MCF 10A (cell line): ENCODE data around the gene HTR1D. TPM values are rescaled to one million over a fixed set of nuclear protein-coding genes. Genes with fewer than 3 reads are reported as not detected.

Experiments used
- BruUV-seq: library from RNA; stranded (reverse); fragments of 400-500 nt; replicated peaks from 2 replicates; lab custom pipeline; 2021; lab: Mats Ljungman, UMichigan
- CTCF ChIA-PET: fragments of 300-600 bp; sonication (Branson Sonifier 250); formaldehyde crosslinking; extraction: SDS; loops from one replicate; lab custom pipeline; 2021; ENCODE audit warnings: antibody characterized with exemption, inconsistent platforms; lab: Yijun Ruan, JAX
- POLR2A ChIA-PET: fragments of 300-600, 350-650 bp; sonication (Branson Sonifier 250); formaldehyde crosslinking; extraction: SDS; loops from one replicate; lab custom pipeline; 2020; ENCODE audit warnings: antibody characterized with exemption, inconsistent platforms; lab: Yijun Ruan, JAX
- DNase-seq: peaks from one replicate; pipeline ENCODE4 v3.0.0-alpha.2; 2018; ENCODE audit not compliant: unreplicated experiment
- H3K27ac Mint-ChIP-seq: one replicate; pipeline ENCODE4 v1.8.0; 2022; ENCODE audit warnings: mild to moderate bottlenecking, low read depth, mixed read lengths; ENCODE audit not compliant: unreplicated experiment
- H3K27me3 Mint-ChIP-seq: one replicate; pipeline ENCODE4 v1.8.0; 2022; ENCODE audit warnings: mixed read lengths; ENCODE audit not compliant: insufficient read depth, unreplicated experiment
- H3K36me3 Mint-ChIP-seq: one replicate; pipeline ENCODE4 v1.8.0; 2022; ENCODE audit warnings: mild to moderate bottlenecking, moderate library complexity, mixed read lengths; ENCODE audit not compliant: insufficient read depth, unreplicated experiment
- H3K4me1 Mint-ChIP-seq: one replicate; pipeline ENCODE4 v1.8.0; 2022; ENCODE audit warnings: mixed read lengths; ENCODE audit not compliant: insufficient read depth, unreplicated experiment
- H3K4me3 Mint-ChIP-seq: one replicate; pipeline ENCODE4 v1.8.0; 2022; ENCODE audit warnings: mild to moderate bottlenecking, moderate library complexity, mixed read lengths; ENCODE audit not compliant: unreplicated experiment
- H3K9me3 Mint-ChIP-seq: one replicate; pipeline ENCODE4 v1.8.0; 2022; ENCODE audit warnings: mixed read lengths; ENCODE audit not compliant: unreplicated experiment
- CTCF ChIP-seq: fragments of 200-600 bp; IDR thresholded peaks from one replicate; pipeline ENCODE4 v1.8.0; 2022; ENCODE audit warnings: antibody characterized with exemption, mild to moderate bottlenecking; ENCODE audit not compliant: unreplicated experiment
- intact Hi-C: fragments of 100-400 bp; cut with micrococcal nuclease; formaldehyde crosslinking; loops from 2 replicates; pipeline ENCODE4 v1.14.1; 2022
- total RNA-seq: library from RNA; stranded (reverse); gene quantifications from 2 replicates; pipeline ENCODE4 v1.2.3, GENCODE V29; 2022

HTR1D gene
- total RNA-seq, 1 experiment from 2014 or later, result 0.35 TPM

DNA sequence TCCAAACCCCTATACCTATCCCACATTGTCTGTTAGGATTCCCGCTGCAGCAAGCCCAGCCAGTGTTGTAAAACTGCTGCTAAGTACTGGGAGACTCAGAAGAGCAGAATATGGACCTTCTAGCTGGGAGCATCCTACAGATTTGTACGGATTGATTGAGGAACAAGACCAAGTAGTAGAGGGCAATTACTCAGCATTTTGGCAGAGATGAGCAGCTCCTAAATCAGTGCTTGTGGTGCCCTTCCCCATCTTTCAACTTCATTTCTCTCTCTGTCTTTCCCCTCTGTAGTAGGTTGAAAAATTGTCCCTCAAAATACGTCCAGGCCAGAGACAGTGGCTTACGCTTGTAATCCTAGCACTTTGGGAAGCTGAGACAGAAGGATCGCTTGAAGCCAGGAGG lies 37.3 kb upstream of the HTR1D start:
- intact Hi-C loops, result no loop called here
- CTCF ChIA-PET, result no interaction called here
- no peak for TF ChIP-seq CTCF
- no peak for DNase-seq
- no peaks in the 10 kb centered on the region for H3K4me1 Mint-ChIP-seq
- H3K36me3 Mint-ChIP-seq, result no peaks in the 10 kb centered on the region
- no peaks in the 10 kb centered on the region for H3K9me3 Mint-ChIP-seq
- no peak overlapping the region for H3K27ac Mint-ChIP-seq
- no peak overlapping the region for H3K4me3 Mint-ChIP-seq
- BruUV-seq, result no TSS peak
- POLR2A ChIA-PET, result interaction anchor here (0.9 to 2.0 kb wide), 2 partner anchors 10 to 31 kb away, joined by 3 to 6 read pairs; no protein-coding TSS in a partner anchor
- H3K27me3 Mint-ChIP-seq, result no peaks in the 10 kb centered on the region

DNA sequence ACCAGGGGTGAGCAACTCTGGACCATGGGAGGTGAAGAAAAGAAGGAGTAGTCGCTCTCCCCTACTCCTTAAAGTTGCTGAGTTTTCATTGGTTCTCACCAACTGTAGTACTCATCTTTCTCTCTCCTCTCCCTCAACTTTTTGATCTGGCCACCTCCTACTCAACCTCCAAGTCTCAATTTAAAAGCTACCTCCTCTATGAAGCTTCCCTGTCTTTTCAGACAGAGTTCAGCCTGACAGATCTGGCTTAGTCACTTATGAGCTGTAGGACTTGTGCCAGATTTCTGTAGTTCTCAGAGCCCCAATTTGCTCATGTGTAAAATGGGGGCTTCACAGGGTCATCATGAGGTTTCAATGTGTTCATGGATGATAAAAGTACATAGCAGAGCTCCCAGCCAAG lies 34.5 kb upstream of the HTR1D start:
- intact Hi-C loops, result no loop called here
- Mint-ChIP-seq H3K4me1 (no peaks in the 10 kb centered on the region), H3K36me3 (no peaks in the 10 kb centered on the region), H3K27me3 (no peaks in the 10 kb centered on the region), H3K27ac (no peak overlapping the region), H3K4me3 (no peak overlapping the region), H3K9me3 (no peaks in the 10 kb centered on the region)
- no peak for TF ChIP-seq CTCF
- DNase-seq, result no peak
- ChIA-PET CTCF (no interaction called here), POLR2A (interaction anchor here (0.6 to 1.4 kb wide), 5 partner anchors 9 to 306 kb away, joined by 3 read pairs; no protein-coding TSS in a partner anchor)
- BruUV-seq, result no TSS peak

DNA sequence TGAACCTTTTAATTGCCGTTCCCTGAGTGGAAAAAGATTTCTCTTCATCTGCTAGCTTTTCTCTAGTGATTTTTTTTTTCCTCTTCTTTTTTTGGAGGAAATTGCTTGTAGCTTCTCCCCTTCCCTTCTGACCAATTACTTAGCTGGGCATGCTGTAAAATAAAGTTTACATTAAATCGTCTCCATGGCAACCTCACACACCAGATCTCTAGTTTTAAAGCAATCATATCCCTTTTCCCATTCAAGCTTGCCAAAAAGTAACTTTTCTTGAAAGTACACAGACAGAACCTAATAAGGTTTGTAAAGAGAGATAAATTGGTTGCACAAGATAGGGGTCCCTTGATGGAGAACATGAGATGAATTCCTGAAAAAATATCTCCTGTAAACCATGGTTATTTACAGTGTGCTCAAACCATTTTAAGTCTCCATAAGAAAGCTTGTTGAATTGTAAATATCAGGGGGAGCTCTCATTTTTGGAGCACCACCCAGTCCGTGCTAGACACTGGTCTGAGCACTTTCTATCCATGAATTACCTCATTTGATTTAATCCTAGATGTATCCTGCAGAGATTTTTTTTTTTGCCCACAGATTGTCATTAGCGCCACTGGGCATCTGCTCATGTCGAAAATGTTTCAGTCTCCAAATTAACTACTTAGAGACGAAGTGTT lies 32.6 kb upstream of the HTR1D start:
- POLR2A ChIA-PET, result interaction anchor here (0.7 kb wide), 2 partner anchors 11 to 64 kb away, joined by 4 to 6 read pairs; no protein-coding TSS in a partner anchor
- H3K4me1 Mint-ChIP-seq, result no peaks in the 10 kb centered on the region

More for the DNA sequence above, 32.6 kb upstream of the HTR1D start:
- CTCF ChIA-PET, result interaction anchor here (0.5 to 1.1 kb wide), 2 partner anchors 65 to 1113 kb away, joined by 3 read pairs; no protein-coding TSS in a partner anchor
- Mint-ChIP-seq H3K4me3 (no peak overlapping the region), H3K36me3 (no peaks in the 10 kb centered on the region), H3K9me3 (no peaks in the 10 kb centered on the region), H3K27ac (no peak overlapping the region), H3K27me3 (no peaks in the 10 kb centered on the region)
- DNase-seq, result no peak
- TF ChIP-seq CTCF, result no peak
- intact Hi-C loops, result no loop called here
- BruUV-seq, result no TSS peak
